Mucosa of descending colon (tissue), 3 donors: ENCODE results near the gene TSPEAR. TPM values are rescaled to one million over a fixed set of nuclear protein-coding genes. Genes with fewer than 3 reads are reported as not detected.

Experiments
- ATAC-seq: fragments of 200-7000 bp; cut with Tn5 transposase; one replicate; pipeline ENCODE4 v1.9.1; 2020; ENCODE audit warnings: mild to moderate bottlenecking, moderate library complexity
- DNase-seq, 3 donors: peaks; one replicate each; pipeline ENCODE4 v3.0.0-alpha.2; 2020
- H3K36me3 ChIP-seq: fragments of 200-600 bp; one replicate; pipeline ENCODE4 v1.8.0; 2021; ENCODE audit warnings: low read depth, mild to moderate bottlenecking
- H3K4me1 ChIP-seq: fragments of 200-600 bp; one replicate; pipeline ENCODE4 v1.8.0; 2021; ENCODE audit warnings: low read depth, mild to moderate bottlenecking
- H3K4me3 ChIP-seq: fragments of 200-600 bp; one replicate; pipeline ENCODE4 v1.8.0; 2021; ENCODE audit warnings: mild to moderate bottlenecking
- H3K9me3 ChIP-seq: fragments of 200-600 bp; one replicate; pipeline ENCODE4 v1.8.0; 2021; ENCODE audit warnings: mild to moderate bottlenecking
- intact Hi-C, 2 donors: fragments of 100-400 bp; cut with DNase I in 1 of 2; cut with micrococcal nuclease in 1 of 2; formaldehyde crosslinking; loops; one replicate each; pipeline versions ENCODE4 v1.11.0 to v1.11.1; 2022; cut with DNase I, micrococcal nuclease
- total RNA-seq, 3 donors: library from RNA; stranded (reverse); fragmentation: NEBNext Ultra II Directional in 2 of 3; extraction: Animal tissue kit (Norgen Biotek cat#: 25700) in 2 of 3; gene quantifications; one replicate each; pipeline versions ENCODE4 v1.2.1 to v1.2.4, GENCODE V29; 2021 to 2023
- TF ChIP-seq, protein P1 (sequence below): fragments of 200-600 bp; IDR thresholded peaks from one replicate; pipeline ENCODE4 v1.8.0; 2022; ENCODE audit warnings: antibody characterized with exemption, mild to moderate bottlenecking
- donor health status: DM: no; HTN: no; CAD: no; lungs with moderate emphysema.
- donor health status: DM: no; HTN: no; CAD: no.
- donor health status: DM: no; HTN: yes; CAD: no.

The TSPEAR gene
- total RNA-seq, 3 donors from 2014 or later, result 0.28 TPM; not detected in 2

- intact Hi-C loops, result no loop called here
- ATAC-seq (no peak), DNase-seq (no peak)
- no peak within 1 kb of the TSS for H3K4me3 ChIP-seq
- no peaks in the 10 kb centered on the region for H3K36me3 ChIP-seq
- no peaks in the 10 kb centered on the region for H3K4me1 ChIP-seq
- H3K9me3 ChIP-seq, result peaks cover 12% of the 10 kb centered on the region
- TF ChIP-seq, protein P1, sequence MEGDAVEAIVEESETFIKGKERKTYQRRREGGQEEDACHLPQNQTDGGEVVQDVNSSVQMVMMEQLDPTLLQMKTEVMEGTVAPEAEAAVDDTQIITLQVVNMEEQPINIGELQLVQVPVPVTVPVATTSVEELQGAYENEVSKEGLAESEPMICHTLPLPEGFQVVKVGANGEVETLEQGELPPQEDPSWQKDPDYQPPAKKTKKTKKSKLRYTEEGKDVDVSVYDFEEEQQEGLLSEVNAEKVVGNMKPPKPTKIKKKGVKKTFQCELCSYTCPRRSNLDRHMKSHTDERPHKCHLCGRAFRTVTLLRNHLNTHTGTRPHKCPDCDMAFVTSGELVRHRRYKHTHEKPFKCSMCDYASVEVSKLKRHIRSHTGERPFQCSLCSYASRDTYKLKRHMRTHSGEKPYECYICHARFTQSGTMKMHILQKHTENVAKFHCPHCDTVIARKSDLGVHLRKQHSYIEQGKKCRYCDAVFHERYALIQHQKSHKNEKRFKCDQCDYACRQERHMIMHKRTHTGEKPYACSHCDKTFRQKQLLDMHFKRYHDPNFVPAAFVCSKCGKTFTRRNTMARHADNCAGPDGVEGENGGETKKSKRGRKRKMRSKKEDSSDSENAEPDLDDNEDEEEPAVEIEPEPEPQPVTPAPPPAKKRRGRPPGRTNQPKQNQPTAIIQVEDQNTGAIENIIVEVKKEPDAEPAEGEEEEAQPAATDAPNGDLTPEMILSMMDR, result no peak
Observed at GRCh38 chr21:44539991-44540666, 171.2 kb downstream of the TSPEAR start, which contains the start of gene KRTAP10-1. Gene KRTAP10-1 (minus strand): TSS chr21:44540195. CDS start chr21:44540150, 45 bp downstream.

DNA sequence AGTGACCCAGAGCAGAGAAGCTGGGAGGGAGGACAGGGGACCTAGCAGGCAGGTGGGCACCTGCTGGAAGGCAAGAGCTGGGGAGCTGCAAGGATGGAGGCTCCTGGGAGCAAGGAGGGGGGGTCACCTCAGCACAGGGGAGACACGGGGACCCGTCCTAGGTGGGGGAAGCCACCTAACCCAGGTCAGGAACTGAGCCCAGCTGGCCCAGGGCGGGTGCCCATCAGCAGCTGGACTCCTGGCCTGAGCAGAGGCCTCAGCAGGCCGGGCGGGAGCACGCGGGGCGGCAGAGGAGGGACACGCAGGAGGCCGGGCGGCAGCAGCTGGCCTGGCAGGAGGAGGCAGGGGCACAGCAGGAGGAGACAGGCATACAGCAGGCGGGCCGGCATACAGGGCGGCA, 172.3 kb downstream of the TSPEAR start:
- no peak overlapping the region for H3K4me3 ChIP-seq
- TF ChIP-seq, protein P1, result no peak
- no peaks in the 10 kb centered on the region for H3K4me1 ChIP-seq
- H3K9me3 ChIP-seq, result peaks cover 12% of the 10 kb centered on the region
- DNase-seq, result no peak
- no peak for ATAC-seq
- intact Hi-C loops, result no loop called here
- no peaks in the 10 kb centered on the region for H3K36me3 ChIP-seq

DNA sequence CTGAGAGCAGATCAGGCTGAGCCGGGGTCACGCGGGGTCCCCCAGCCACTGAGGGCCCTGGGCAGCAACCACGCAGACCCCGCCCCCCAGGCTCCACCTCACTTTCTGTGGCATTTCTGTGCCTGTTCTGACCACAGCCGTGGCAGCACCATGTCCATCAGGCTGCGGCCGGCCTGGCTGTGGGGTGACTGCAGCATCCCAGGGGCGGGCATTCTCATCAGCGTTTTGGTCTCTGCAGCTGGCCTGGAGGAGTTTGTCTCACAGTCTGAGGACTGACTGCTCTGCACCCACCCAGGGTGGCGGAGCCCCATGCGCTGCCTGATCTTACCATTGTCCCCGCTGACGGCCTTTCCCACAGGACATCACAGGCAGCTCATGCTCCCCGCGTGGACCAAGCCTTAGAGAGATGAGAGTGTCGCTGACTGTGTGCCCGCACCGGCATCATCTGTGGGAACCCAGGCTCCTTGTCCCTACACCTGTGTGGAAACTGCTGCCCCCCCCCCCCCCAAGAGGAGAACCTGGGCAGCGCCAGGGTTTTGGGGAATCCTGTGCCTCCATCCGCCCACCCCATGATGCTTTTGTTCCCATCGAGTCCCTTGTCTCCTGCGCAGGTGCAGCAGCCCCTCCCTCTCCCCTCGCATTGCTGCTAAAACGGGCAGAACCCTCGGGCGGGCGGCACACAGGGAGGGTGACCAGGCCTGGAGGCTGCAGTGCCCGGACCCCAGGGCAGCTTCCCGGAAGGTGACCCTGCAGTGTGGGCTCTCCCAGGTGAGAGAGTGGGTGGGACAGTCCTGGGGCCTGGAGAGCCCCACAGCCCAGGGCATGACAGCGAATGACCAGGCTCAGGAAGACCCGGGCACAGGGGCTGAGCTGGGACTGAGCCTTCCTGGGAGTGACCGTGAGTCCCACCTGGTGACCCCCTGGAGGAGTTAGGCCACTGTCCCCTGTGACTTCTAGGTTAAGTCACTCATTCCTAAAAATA, 173.2 kb downstream of the TSPEAR start:
- intact Hi-C loops, result no loop called here
- no peaks in the 10 kb centered on the region for H3K4me1 ChIP-seq
- TF ChIP-seq, protein P1, result no peak
- no peak overlapping the region for H3K4me3 ChIP-seq
- peaks cover 12% of the 10 kb centered on the region for H3K9me3 ChIP-seq
- ATAC-seq, result no peak
- DNase-seq, result peak in 1 of 3 donors; percentile 44
- H3K36me3 ChIP-seq, result no peaks in the 10 kb centered on the region

DNA sequence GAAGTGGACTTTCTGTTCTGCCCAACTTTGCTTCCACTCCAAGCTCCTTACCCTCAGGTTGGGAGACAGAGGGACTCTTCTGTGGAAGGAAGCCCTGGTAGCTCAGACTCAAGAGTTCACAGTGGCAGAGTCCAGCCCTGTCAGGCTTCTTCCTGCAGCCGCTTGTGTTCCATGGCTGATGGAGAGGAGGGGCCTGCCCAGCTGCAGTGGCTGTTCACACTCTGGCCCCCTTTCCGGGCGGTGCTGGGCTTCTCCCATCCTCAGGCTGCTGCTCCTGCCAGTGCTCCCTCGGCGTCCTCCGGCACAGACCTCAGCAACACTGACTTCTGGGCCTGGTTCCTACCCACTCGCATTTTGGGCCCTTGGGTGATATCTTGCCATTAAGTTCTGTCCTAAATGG, 175.4 kb downstream of the TSPEAR start:
- Histone ChIP-seq H3K4me3 (no peak overlapping the region), H3K36me3 (no peaks in the 10 kb centered on the region), H3K4me1 (no peaks in the 10 kb centered on the region), H3K9me3 (no peaks in the 10 kb centered on the region)
- DNase-seq, result peak in 1 of 3 donors; percentile 34
- TF ChIP-seq, protein P1, result no peak
- ATAC-seq, result no peak
- intact Hi-C loops, result no loop called here

DNA sequence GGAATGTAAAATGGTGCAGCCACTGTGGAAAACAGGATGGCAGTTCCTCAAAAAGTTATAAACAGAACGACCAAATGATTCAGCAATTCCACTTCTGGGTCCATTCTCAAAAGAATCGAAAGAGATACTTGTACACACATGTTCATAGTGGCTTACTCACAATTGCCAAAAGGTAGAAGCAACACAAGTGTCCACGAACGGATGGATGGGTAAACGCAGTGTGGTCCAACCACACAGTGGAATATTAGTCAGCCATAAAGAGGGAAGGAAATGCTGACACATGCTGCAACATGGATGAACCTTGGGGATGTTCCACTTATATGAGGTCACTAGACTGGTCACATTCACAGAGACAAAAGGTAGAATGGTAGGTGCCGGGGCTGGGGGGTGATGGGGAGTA, 176.7 kb downstream of the TSPEAR start:
- Histone ChIP-seq H3K4me1 (no peaks in the 10 kb centered on the region), H3K9me3 (no peaks in the 10 kb centered on the region), H3K36me3 (no peaks in the 10 kb centered on the region), H3K4me3 (no peak overlapping the region)
- DNase-seq (no peak), ATAC-seq (no peak)
- TF ChIP-seq, protein P1, result no peak
- intact Hi-C loops, result no loop called here
